ENCODE data around the gene OTOG. TPM values are rescaled to one million over a fixed set of nuclear protein-coding genes. Genes with fewer than 3 reads are reported as not detected.

Gene OTOG
- total RNA-seq, 3 donors from 2014 or later, result 0.06 TPM; not detected in 2

- no peak for ATAC-seq
- Histone ChIP-seq H3K9me3 (no peaks in the 10 kb centered on the region), H3K4me3 (no peak overlapping the region), H3K36me3 (ENCODE audit: low read depth) (no peaks in the 10 kb centered on the region), H3K4me1 (ENCODE audit: low read depth) (no peaks in the 10 kb centered on the region)
- intact Hi-C loops (cut with DNase I, micrococcal nuclease), result no loop called here
- TF ChIP-seq CTCF (IDR thresholded peaks at IDR 0.05), result no peak
- DNase-seq, result no peak
Measured at GRCh38 chr11:17514476-17514875, 32.6 kb upstream of the OTOG start.

GRCh38 chr11:17515443-17516176 lies 31.4 kb upstream of the OTOG start:
- Histone ChIP-seq H3K4me3 (no peak overlapping the region), H3K36me3 (ENCODE audit: low read depth) (no peaks in the 10 kb centered on the region), H3K9me3 (no peaks in the 10 kb centered on the region), H3K4me1 (ENCODE audit: low read depth) (no peaks in the 10 kb centered on the region)
- no peak for TF ChIP-seq CTCF (IDR thresholded peaks at IDR 0.05)
- DNase-seq, result no peak
- intact Hi-C loops (cut with DNase I, micrococcal nuclease), result no loop called here
- no peak for ATAC-seq

GRCh38 chr11:17516551-17517150 lies 30.4 kb upstream of the OTOG start:
- ATAC-seq (no peak), DNase-seq (no peak)
- no peak for TF ChIP-seq CTCF (IDR thresholded peaks at IDR 0.05)
- no peaks in the 10 kb centered on the region for H3K4me1 ChIP-seq (ENCODE audit: low read depth)
- no peak overlapping the region for H3K4me3 ChIP-seq
- intact Hi-C loops (cut with DNase I, micrococcal nuclease), result no loop called here
- no peaks in the 10 kb centered on the region for H3K36me3 ChIP-seq (ENCODE audit: low read depth)
- H3K9me3 ChIP-seq, result no peaks in the 10 kb centered on the region

- Histone ChIP-seq H3K4me1 (ENCODE audit: low read depth) (no peaks in the 10 kb centered on the region), H3K4me3 (no peak overlapping the region), H3K9me3 (no peaks in the 10 kb centered on the region), H3K36me3 (ENCODE audit: low read depth) (no peaks in the 10 kb centered on the region)
- DNase-seq (no peak), ATAC-seq (no peak)
- intact Hi-C loops (cut with DNase I, micrococcal nuclease), result no loop called here
- no peak for TF ChIP-seq CTCF (IDR thresholded peaks at IDR 0.05)
Measured at GRCh38 chr11:17517186-17517585, 29.9 kb upstream of the OTOG start.

GRCh38 chr11:17518366-17518765 lies 28.7 kb upstream of the OTOG start:
- ATAC-seq (no peak), DNase-seq (no peak)
- no peaks in the 10 kb centered on the region for H3K36me3 ChIP-seq (ENCODE audit: low read depth)
- no peaks in the 10 kb centered on the region for H3K9me3 ChIP-seq
- no peak for TF ChIP-seq CTCF (IDR thresholded peaks at IDR 0.05)
- H3K4me3 ChIP-seq, result no peak overlapping the region
- no peaks in the 10 kb centered on the region for H3K4me1 ChIP-seq (ENCODE audit: low read depth)
- intact Hi-C loops (cut with DNase I, micrococcal nuclease), result no loop called here

All from mucosa of descending colon (tissue), 3 donors.